Astrocyte (in vitro differentiated cells and primary cell): Measurements from ENCODE around the gene CDC6.

ENCODE experiments used
- EZH2 ChIP-seq: IDR thresholded peaks from 2 replicates; pipeline ENCODE4 v1.6.1; 2012; ENCODE audit warnings: mild to moderate bottlenecking, low read length, inconsistent platforms; ENCODE audit not compliant: insufficient read depth
- TF ChIP-seq, protein P1 (sequence below): IDR thresholded peaks from 2 replicates; pipeline ENCODE4 v1.5.1; 2011; ENCODE audit warnings: low read depth, mild to moderate bottlenecking, inconsistent platforms, low read length, moderate library complexity; ENCODE audit not compliant: insufficient read depth

DNA sequence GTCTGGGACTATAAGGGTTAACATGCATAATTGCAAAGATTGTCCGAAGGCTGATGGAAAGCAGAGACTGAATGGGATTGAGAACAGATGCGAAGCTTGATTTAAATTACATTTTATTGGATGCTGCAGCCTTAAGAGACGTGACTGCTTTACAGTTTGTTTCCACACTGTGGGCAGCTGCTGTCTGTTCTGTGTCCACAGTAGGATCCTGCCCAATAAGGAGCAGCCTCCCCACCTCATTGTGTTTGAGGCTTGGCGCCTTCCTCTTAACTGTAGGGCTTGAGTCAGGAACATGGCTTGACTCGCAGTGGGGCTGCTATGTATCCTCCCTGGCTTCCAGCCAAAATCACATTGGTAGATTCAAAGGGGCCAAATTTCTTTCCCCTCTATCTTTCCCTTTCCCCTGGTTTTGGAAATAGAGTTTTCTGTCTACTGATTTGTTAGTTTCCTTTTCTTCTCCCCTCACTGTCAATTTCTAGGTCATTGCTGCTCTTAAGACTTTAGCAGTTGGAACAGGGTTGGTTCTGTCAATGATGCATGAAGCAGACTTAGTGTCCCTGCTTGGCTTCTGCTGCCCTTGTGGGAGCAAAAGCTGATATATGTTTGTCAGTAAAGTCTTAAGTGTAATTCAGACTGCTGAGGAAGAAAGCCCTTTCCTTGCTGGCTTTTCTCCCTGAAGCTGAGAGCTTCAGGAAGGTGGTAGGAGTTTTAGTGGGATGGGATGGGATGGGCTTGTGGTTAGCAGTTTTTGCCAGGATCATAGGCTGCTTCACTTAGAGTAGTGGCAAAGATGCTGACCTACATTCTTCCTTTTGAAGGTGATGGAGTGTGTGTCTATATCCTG is 16.3 kb downstream of the CDC6 start:
- TF ChIP-seq, protein P1, sequence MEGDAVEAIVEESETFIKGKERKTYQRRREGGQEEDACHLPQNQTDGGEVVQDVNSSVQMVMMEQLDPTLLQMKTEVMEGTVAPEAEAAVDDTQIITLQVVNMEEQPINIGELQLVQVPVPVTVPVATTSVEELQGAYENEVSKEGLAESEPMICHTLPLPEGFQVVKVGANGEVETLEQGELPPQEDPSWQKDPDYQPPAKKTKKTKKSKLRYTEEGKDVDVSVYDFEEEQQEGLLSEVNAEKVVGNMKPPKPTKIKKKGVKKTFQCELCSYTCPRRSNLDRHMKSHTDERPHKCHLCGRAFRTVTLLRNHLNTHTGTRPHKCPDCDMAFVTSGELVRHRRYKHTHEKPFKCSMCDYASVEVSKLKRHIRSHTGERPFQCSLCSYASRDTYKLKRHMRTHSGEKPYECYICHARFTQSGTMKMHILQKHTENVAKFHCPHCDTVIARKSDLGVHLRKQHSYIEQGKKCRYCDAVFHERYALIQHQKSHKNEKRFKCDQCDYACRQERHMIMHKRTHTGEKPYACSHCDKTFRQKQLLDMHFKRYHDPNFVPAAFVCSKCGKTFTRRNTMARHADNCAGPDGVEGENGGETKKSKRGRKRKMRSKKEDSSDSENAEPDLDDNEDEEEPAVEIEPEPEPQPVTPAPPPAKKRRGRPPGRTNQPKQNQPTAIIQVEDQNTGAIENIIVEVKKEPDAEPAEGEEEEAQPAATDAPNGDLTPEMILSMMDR = no peak
- no peak for TF ChIP-seq EZH2
